GM18511 (cell line): ENCODE measurements around the gene CYP4A11.
"Not testable (repeated sequence)": the region's sequence is repeated elsewhere in the genome, so short reads cannot be mapped to it uniquely, and the experiment has no call there.

Experiments
- ATAC-seq: cut with Tn5 transposase; IDR thresholded peaks from one replicate; pipeline ENCODE4 v1.9.1; 2021; ENCODE audit warnings: mild to moderate bottlenecking, moderate library complexity; ENCODE audit not compliant: unreplicated experiment

CYP4A11 gene

DNA sequence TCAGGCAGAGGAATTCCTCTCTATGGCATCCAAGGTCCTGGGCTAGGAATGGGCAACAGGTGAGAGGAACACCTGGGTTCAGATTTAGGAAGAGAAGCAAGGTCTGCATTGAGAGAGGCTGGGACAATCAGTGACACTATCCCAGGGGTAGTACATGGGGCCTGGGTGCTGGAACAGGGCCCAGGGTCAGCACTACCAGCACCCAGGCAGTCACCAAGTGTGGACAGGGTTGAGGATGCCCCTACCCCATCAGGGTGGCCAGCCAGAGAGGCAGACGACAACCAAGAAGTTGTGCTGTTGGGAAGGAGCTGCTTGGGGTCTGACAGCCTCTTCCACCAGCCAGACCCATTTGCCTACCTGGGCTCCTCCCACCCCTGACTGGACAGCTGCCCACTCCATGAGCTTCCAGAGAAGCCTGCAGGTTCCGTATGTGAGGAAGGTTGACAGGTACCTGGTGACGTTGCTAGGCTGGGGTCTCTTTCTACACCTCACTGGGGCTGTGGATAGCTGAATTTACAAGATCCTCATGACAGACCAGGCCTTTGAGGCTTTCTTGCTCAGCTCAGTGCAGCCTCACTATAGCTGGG lies 13.9 kb downstream of the CYP4A11 start:
- ATAC-seq, result no peak

DNA sequence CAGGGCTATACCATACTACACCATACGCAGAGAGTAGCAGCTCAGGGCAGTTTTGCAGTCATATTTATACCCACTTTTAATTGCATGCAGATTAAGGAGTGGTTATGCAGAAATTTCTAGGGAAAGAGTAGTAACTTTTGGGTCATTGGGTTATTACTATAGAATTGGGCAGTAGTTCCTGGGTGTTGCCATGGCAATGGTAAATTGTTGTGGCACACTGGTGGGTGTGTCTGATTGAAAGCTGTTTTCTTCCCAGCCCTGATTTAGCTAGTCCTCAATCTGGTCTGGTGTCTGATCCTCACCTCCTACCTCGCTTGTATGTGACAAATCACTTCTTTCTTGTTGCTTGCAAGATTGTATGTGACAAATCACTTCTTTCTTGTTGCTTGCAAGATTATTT lies 30.5 kb downstream of the CYP4A11 start:
- no peak for ATAC-seq

DNA sequence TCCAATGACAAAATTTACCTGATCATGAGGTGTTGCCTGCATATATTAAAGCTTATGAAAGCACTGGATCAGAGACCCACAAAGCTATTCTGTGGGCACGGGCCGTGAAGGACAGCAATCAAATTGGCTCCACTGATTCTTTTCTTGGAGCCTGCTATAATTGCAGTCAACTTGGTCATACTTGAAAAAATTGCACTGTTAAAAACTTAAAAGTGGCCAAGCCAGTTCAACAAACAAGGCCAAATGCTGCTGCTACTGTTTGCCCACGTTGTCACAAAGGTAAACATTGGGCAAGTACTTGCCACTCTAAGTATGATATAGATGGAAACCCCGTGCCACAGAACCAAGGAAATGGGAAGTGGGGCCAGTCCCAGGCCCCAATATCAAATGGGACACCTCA lies 37.8 kb downstream of the CYP4A11 start:
- ATAC-seq, result no peak

DNA sequence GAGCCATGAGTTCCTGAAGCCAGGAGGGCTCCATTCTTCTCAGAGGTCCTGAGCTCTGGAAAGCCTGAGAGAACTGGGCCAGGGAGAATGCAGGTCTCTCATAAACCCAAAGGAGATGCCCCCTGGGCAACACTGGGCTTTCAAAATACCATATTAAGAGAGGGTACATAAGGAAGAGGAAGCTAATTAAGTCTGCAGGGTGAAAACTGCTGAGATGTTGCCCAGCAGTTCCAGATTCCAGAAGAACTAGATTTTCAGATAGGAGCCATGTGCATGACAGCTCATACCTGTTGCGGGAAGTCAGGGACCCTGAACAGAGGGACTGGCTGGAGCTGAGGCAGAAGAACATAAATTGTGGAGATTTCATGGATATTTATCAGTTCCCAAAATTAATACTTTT lies 40.9 kb downstream of the CYP4A11 start:
- no peak for ATAC-seq

DNA sequence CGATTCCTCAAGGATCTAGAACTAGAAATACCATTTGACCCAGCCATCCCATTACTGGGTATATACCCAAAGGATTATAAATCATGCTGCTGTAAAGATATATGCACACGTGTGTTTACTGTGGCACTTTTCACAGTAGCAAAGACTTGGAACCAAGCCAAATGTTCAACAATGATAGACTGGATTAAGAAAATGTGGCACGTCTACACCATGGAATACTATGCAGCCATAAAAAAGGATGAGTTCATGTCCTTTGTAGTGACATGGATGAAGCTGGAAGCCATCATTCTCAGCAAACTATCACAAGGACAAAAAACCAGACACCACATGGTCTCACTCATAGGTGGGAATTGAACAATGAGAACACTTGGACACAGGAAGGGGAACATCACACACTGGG lies 59.6 kb downstream of the CYP4A11 start:
- not testable (repeated sequence) for ATAC-seq
